Activated CD8-positive, alpha-beta memory T cell treated with anti-CD3 and anti-CD28 coated beads, Interleukin-2, amount 50 U/mL, for 48 hours (primary cell): ENCODE data around the gene C20orf144.

ENCODE experiments used
- DNase-seq: peaks from one replicate; pipeline ENCODE4 v3.0.0-alpha.2; 2020

The C20orf144 gene

GRCh38 chr20:33666293-33667244 is 4.4 kb downstream of the C20orf144 start, which contains the start of gene ACTL10:
ACTL10 (plus strand) TSS chr20:33666943; CDS start chr20:33667498, 555 bp downstream.
- DNase-seq: peak; percentile 91

- peak; percentile 83 for DNase-seq
Measured at GRCh38 chr20:33667245-33667675, 5.1 kb downstream of the C20orf144 start.

GRCh38 chr20:33667676-33668465 is 5.7 kb downstream of the C20orf144 start:
- DNase-seq: peak; percentile 90

DNA sequence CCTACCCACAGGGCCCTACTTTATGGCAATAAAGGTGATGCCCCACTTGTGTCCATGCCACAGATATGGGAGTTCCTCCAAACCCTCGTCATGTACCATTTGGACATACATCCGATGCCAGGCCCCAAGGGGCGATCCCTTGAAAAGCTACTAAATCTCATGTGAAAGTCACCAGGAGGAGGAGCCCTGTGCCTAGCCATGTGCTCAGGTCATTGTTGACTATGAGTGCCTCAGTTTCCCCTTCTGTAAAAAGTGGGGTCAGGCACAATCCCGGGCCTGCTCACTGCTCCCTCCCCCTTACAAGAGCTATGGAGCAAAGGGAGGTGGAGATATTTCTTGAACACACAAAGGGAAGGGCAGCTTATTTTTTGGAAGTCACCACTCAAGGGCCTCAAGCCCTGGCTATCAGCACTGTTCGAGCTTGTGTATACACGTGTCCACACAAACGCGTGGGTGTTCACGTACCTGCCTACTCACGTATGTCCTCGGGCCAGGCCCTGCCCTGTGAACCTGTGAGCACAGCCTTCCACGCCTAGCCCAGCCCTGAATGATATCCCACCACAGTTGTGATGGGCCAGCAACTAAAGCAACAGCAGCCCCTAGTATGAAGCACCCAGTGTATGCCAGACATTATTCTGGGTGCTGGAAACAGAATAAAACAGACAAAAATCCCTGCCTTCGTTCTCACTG is 6.5 kb downstream of the C20orf144 start:
- no peak for DNase-seq

GRCh38 chr20:33669224-33669623 is 7.1 kb downstream of the C20orf144 start:
- DNase-seq: no peak

- DNase-seq: no peak
Measured at GRCh38 chr20:33669873-33670640, 7.9 kb downstream of the C20orf144 start.

- no peak for DNase-seq
Measured at GRCh38 chr20:33670715-33671499, 8.8 kb downstream of the C20orf144 start.

DNA sequence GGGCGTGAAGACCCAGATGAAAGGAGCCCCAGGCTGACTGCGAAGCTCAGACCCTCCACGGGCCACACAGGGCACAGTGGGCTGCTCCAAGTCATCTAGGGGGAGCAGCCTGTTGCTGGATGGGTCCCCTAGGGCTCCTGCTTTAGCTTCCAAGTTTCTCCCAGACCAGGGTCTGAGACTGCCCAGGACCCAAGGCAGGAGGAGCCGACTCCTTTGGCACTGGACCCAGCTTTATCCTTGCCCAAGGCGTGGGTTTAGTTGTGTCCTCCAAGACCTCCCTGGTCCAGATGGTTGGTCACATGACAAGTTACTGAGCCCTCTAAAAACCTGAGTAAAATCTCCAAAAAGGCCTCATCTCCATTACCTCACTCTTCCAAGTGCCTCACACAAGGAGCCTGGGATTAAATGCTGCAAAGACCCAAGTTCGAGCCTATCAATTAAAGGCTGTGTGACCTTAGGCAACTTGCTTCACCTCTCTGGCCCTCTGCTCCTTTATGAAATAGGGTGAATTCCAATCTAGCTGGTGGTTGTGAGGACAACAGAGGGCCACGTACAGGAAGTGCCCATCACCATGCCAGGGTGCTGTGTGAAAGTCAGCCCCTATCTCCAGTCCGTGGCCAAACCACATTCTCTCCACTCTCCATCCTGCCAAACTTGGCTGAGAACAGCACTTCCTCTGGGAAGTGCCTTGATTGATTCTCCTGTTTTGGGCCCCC is 9.6 kb downstream of the C20orf144 start:
- DNase-seq: no peak

DNA sequence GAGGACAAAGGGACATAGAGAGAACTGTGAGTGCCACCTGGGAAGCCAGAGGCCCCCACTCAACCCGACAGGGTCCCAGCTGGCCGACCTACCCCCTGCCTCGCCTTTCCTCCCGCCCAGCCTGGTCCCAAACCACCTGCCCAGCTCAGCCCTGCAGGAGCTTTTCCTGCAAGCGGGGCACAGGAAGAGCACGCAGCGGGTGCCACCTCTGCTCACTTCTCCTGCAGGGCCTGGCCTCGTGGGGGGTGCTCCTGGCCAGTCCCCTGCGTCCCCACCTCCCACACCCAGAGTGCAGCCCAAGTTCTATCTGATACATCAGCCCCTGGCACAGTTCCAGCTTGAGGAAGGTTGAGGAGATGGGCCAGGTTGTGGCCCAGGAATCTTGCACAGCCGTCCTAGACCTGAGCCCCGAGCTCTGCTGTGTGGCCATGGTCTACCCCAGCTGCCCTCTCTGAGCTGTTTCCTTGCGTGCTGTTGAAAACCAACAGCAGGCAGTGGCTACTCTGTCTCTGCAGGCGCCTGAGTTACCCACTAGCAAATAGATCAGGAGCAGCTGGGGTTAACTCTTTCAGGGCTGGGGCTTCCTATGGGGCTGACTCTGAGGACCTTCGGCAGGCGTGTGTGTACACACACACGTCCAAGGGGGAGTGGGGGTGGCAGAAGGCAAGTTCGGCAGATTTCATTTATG is 10.4 kb downstream of the C20orf144 start:
- DNase-seq: no peak

- no peak for DNase-seq
Measured at GRCh38 chr20:33673114-33673409, 10.9 kb downstream of the C20orf144 start.

GRCh38 chr20:33673410-33674293 is 11.5 kb downstream of the C20orf144 start:
- DNase-seq: peak; percentile 73

DNA sequence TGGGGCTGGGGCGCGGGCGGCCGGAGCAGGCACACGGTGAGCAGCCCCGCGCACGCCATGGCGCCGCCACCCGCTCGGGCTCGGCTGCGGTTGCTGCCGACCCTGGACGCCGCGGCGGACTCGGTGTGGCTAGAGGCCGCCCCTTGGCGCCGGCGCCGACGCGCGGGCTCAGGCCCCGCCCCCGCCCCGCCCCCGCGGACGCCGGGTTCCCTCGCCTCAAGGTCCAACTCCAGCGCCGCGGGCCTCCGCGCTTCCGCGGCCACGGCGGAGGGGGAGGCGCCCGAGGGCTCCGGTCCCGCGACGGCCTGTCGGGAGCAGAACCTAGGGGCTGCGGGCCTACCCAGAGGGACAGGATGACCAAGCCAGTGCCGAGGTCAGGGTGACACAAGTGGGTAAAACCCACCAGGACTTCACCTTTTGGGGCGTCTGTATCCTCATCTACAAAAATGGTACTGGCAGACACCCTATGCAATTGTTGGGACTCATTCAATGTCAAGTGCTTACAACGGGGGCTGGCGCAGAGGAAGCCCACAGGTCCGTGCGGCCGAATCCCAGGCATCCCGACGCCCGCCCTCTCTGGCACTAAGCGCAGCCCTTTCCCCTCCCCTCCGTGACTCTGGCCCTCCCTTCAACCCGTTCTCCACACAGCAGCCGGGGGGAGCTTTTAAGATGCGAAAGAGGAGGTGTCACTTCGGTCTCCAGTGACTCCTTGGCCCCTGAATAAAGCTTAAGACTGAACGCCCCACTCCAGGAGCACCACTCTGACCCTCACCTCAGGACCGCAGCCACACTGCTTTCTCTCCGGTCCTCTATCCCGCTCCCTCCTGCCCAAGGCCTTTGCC is 12.4 kb downstream of the C20orf144 start, which contains the start of gene NECAB3:
NECAB3 (minus strand) TSS at position 135 of the 842 bp plus-strand sequence; CDS start at position 59, 76 bp downstream.
- DNase-seq: peak; percentile 87

DNA sequence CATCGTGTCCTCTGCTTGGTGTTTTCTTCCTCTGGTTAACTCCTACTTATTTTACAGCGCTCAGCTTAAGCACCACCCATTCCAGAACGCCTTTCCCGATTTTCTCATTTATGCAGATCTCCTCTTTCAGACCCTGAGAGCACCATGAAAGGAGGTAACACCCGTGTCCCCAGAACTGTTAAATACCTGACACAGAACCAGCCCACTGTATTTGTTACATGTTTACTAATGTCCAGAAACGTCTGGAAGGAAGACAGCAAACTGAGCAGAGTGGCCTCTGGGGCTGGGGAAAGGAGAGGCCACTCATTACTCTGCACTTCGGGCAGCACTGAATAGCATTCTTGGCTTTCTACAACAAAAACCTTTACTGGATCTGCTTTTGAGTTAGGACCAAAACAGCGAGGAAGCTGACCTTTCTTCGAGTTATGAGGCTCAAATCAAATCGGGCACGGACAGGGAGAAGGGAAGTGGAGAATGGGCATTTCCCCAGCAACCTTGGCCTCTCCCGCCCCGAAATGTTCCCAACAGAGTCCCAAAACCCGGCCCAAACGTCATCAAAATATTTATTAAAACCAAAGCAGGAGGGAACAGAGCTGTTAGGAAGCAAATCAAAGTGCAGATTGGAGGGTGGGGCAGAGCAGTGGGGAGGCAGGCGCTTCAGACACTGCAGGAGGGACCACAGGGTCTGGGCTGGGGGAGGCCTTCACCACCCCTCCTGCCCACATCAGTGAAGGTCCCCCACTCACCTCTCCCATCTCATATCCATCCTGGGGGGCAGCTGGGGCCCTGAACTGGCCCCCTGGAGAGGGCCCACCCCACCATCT is 13.2 kb downstream of the C20orf144 start:
- DNase-seq: no peak

GRCh38 chr20:33676121-33676520 is 14.0 kb downstream of the C20orf144 start:
- DNase-seq: no peak

GRCh38 chr20:33676652-33677645 is 14.8 kb downstream of the C20orf144 start:
- DNase-seq: no peak
